Nephron (organoid): ENCODE results near the gene AKT1.

ENCODE experiments used
- H3K27ac Mint-ChIP-seq, 3 experiments: 2 replicates each; pipeline ENCODE4 v1.8.0; 2020; ENCODE audit warnings: mixed read lengths in 3 of 3, mild to moderate bottlenecking in 2 of 3, moderate library complexity in 1 of 3
- H3K27me3 Mint-ChIP-seq: 2 replicates; pipeline ENCODE4 v1.8.0; 2021; ENCODE audit warnings: low read depth, mild to moderate bottlenecking, moderate library complexity, mixed read lengths
- H3K36me3 Mint-ChIP-seq: 2 replicates; pipeline ENCODE4 v1.8.0; 2020; ENCODE audit warnings: low read depth, mixed read lengths
- H3K4me1 Mint-ChIP-seq: 2 replicates; pipeline ENCODE4 v1.8.0; 2020; ENCODE audit warnings: mixed read lengths
- H3K4me3 Mint-ChIP-seq, 3 experiments: 2 replicates each; pipeline ENCODE4 v1.8.0; 2020; ENCODE audit warnings: mild to moderate bottlenecking in 3 of 3, mixed read lengths in 3 of 3, moderate library complexity in 2 of 3
- H3K9me3 Mint-ChIP-seq: 2 replicates; pipeline ENCODE4 v1.8.0; 2020; ENCODE audit warnings: mixed read lengths
- CTCF ChIP-seq, 3 experiments: fragments of 200-600 bp; sonication (generic); IDR thresholded peaks; one replicate each; pipeline ENCODE4 v1.5.0; 2021; ENCODE audit warnings: antibody characterized with exemption in 3 of 3; ENCODE audit not compliant: unreplicated experiment in 3 of 3

The AKT1 gene

GRCh38 chr14:104797115-104798044, 1.8 kb upstream of the AKT1 start:
- H3K27ac Mint-ChIP-seq = peak overlapping the region in 2 of 3 experiments; percentile 76 to 78
- peaks cover 6% of the 10 kb centered on the region for H3K27me3 Mint-ChIP-seq
- no peaks in the 10 kb centered on the region for H3K9me3 Mint-ChIP-seq
- no peaks in the 10 kb centered on the region for H3K36me3 Mint-ChIP-seq
- peak overlapping the region; percentile 76 to 86 (median 83) for H3K4me3 Mint-ChIP-seq
- TF ChIP-seq CTCF (IDR thresholded peaks at IDR 0.05; ENCODE audit: unreplicated experiment in 3 of 3) = no peak
- H3K4me1 Mint-ChIP-seq = peaks cover 31% of the 10 kb centered on the region

GRCh38 chr14:104796687-104797081, 1.1 kb upstream of the AKT1 start:
- no peak for TF ChIP-seq CTCF (IDR thresholded peaks at IDR 0.05; ENCODE audit: unreplicated experiment in 3 of 3)
- no peaks in the 10 kb centered on the region for H3K36me3 Mint-ChIP-seq
- peak overlapping the region; percentile 76 to 86 (median 83) for H3K4me3 Mint-ChIP-seq
- no peaks in the 10 kb centered on the region for H3K9me3 Mint-ChIP-seq
- peaks cover 32% of the 10 kb centered on the region for H3K4me1 Mint-ChIP-seq
- peaks cover 4% of the 10 kb centered on the region for H3K27me3 Mint-ChIP-seq
- peak overlapping the region; percentile 54 to 78 (median 70) for H3K27ac Mint-ChIP-seq

- Mint-ChIP-seq H3K27ac (peak overlapping the region; percentile 54 to 78 (median 70)), H3K9me3 (no peaks in the 10 kb centered on the region), H3K4me3 (peak overlapping the region; percentile 76 to 86 (median 83)), H3K36me3 (peaks cover 4% of the 10 kb centered on the region), H3K27me3 (peaks cover 4% of the 10 kb centered on the region), H3K4me1 (peaks cover 36% of the 10 kb centered on the region)
- TF ChIP-seq CTCF (IDR thresholded peaks at IDR 0.05; ENCODE audit: unreplicated experiment in 3 of 3) = no peak
Measured at GRCh38 chr14:104795781-104796686, 486 bp upstream of the AKT1 start.

GRCh38 chr14:104794631-104794992, 936 bp downstream of the AKT1 start:
- no peak for TF ChIP-seq CTCF (IDR thresholded peaks at IDR 0.05; ENCODE audit: unreplicated experiment in 3 of 3)
- H3K27ac Mint-ChIP-seq = peak overlapping the region; percentile 84 to 92 (median 87)
- peaks cover 4% of the 10 kb centered on the region for H3K36me3 Mint-ChIP-seq
- peaks cover 32% of the 10 kb centered on the region for H3K4me1 Mint-ChIP-seq
- H3K4me3 Mint-ChIP-seq = peak overlapping the region; percentile 94 to 97 (median 96)
- H3K27me3 Mint-ChIP-seq = peaks cover 1% of the 10 kb centered on the region
- no peaks in the 10 kb centered on the region for H3K9me3 Mint-ChIP-seq

GRCh38 chr14:104794099-104794498, 1.4 kb downstream of the AKT1 start:
- TF ChIP-seq CTCF (IDR thresholded peaks at IDR 0.05; ENCODE audit: unreplicated experiment in 3 of 3) = no peak
- Mint-ChIP-seq H3K9me3 (no peaks in the 10 kb centered on the region), H3K27ac (peak overlapping the region; percentile 84 to 92 (median 87)), H3K27me3 (no peaks in the 10 kb centered on the region), H3K36me3 (peaks cover 4% of the 10 kb centered on the region), H3K4me1 (peaks cover 27% of the 10 kb centered on the region), H3K4me3 (peak overlapping the region; percentile 94 to 97 (median 96))
